HG03378 (cell line): Measurements from ENCODE around the gene LPCAT3.

Experiments used
- ATAC-seq: cut with Tn5 transposase; IDR thresholded peaks from one replicate; pipeline ENCODE4 v1.9.1; 2021; ENCODE audit warnings: mild to moderate bottlenecking, moderate library complexity; ENCODE audit not compliant: unreplicated experiment

LPCAT3 gene

DNA sequence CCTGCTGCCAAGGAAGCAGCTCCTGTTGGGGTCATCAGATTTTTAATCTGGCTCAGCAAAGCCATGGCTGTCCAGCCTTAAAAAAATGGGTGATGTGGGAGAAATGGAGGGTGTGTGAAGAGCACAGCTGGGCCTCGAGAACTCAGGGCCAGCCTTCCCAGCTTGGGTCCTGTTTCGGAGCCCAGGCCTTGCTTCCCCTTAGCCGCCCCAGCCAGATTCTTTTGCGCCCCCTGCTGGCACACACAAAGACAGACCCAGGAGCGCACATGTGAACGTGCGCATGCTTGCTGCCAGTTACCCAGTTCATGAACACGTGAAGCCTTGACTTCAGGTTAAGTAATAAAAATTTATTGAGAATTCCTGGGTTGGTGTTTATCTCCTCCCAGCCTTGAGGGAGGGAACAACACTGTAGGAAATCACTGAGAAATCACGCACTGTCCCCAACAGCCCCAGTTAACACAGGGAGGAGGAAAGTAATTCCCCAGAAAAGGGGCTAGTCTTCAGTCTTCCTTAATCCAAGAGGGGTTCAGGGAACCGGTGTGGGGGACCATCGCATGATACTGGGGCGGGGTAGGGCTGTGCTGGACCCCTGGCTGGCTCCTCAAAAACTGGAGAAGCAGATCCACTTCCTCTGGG, 53.1 kb downstream of the LPCAT3 start:
- ATAC-seq = peak; percentile 34

GRCh38 chr12:6964605-6965025, 53.7 kb downstream of the LPCAT3 start:
- ATAC-seq = no peak

- no peak for ATAC-seq
Observed at GRCh38 chr12:6963791-6964413, 54.4 kb downstream of the LPCAT3 start.

- ATAC-seq = no peak
Observed at GRCh38 chr12:6963016-6963731, 55.1 kb downstream of the LPCAT3 start.

DNA sequence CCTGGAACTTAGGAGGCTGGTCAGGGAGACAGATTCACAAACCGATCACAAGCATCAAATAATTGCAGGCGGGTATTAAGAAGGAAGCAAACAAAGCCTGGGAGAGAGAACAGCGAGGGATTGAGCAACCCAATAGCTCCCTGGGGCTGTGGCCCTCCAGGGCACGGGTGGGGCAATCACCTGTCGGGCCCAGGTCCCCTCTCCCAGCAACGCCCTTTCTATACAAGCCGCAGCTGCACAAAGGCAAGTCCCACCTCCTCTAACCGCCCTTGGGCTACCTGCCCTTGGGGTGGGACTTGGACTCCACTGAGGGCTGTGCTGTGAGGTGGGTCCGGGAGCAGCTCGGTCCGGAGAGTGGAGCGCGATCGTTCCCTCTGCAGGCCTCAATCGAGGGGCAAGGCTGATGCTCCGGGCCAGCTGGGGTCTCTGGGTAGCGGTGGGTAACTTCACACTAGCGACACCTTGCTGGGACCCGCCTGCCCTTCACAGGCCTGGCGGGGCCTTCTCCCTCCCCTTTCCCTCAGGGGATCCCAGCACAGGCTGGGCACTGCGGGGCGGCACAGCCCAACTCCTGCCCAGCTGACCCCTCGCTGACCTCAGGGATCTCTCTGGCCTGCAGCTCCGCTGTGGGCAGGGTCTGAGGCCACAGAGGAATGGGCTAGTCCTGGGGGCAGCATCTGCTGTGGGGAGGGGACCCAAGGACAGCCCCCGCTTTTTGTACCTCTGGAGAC, 55.8 kb downstream of the LPCAT3 start:
- ATAC-seq = no peak

DNA sequence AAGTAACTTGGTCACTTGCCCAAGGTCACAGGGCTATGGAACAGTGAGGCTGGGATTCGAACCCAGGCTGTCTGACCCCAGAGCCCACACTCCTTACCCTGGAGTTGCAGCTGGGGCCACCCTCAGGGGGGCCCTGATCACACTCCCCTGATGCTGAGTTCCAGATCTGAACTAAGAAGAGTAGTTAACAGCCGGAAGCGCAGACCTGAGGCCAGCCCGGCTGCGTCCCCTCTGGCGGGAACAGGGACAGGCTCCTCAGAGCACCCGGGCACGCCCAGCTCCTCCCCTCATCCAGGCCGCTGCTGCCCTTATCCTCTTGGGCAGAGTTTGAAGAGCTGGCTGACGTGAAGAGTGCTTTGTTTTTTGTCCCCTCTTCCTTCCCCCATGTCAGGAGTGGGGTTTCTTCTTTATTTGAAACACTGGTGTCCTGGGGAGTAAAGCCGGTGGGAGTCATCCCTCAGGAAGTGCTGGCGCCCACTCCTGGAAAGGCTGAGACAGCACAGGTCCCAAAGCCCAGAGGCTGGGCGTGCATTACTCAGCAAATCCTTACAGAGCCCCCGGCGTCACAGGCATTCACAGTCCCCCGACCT, 56.5 kb downstream of the LPCAT3 start:
- ATAC-seq = no peak

DNA sequence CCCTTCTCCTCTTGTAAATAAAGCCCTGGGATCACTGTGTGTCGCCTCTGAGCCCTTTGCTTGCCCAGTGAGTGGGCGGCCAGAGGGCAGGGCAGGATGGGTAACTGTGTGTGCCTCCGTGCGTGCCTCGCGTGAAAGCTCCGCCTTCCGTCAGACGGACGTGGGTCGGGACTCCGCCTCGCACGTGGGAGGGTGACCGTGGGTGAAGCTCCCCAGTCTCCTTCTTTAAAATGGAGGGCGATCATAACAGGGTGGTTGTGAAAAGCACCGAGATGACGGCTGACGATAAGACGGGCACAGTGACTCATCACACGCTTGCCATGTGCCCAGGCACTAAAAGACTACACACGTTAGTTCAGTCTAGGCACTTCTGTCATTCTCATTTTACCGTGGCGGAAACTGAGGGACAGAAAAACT, 57.0 kb downstream of the LPCAT3 start:
- no peak for ATAC-seq

DNA sequence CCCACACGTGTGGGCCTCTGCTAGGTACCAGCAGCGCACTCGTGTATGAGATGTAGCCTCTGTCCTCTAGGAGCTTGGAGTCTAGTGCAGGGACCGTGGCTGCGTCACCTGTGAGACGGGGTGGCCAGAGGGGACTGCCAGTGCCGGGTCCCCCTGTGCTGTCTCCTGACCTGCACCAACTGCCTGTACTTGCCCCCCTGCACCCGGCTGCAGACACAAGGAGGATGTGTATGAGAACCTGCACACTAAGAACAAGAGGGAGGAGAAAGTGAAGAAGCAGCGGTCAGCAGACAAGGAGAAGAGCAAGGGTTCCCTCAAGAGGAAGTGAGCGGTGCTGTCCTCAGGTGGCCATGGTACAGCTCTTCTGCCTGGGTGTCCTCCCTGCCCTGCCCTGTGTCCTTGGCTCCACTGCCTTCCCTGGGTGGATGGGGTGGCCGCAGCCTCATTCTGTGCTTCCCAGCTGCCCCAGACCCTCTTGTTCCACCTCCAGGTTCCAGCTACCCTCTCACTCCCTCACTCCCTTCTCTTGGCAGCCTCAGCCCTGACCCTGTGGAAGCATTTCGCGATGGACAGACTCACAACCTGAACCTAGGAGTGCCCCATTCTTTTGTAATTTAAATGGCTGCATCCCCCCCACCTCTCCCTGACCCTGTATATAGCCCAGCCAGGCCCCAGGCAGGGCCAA, 57.5 kb downstream of the LPCAT3 start:
- no peak for ATAC-seq

DNA sequence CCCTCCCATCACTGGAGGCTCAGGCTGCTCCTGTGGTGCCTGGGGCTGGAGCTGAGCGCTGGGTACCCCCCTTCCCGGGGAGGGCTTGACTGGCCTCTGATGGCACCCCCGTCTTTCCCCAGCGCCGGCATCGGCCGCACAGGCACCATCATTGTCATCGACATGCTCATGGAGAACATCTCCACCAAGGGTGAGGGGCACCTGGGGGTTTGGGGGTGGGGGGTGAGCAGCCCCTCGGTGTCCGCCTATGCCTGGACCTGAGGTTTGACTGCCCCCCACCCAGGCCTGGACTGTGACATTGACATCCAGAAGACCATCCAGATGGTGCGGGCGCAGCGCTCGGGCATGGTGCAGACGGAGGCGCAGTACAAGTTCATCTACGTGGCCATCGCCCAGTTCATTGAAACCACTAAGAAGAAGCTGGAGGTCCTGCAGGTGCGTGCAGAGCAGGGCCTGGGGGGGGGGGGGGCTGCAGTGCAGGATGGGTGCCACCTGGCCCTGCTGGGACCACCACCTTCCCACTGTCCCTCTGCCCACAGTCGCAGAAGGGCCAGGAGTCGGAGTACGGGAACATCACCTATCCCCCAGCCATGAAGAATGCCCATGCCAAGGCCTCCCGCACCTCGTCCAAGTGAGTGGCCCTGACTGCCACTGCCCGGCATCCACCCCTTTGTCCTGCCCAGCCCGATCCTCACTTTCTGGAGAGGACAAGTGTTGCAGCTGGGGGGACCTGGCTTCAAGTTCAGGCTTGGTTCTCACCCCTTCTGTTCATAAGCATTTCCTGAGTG, 58.3 kb downstream of the LPCAT3 start:
- no peak for ATAC-seq

DNA sequence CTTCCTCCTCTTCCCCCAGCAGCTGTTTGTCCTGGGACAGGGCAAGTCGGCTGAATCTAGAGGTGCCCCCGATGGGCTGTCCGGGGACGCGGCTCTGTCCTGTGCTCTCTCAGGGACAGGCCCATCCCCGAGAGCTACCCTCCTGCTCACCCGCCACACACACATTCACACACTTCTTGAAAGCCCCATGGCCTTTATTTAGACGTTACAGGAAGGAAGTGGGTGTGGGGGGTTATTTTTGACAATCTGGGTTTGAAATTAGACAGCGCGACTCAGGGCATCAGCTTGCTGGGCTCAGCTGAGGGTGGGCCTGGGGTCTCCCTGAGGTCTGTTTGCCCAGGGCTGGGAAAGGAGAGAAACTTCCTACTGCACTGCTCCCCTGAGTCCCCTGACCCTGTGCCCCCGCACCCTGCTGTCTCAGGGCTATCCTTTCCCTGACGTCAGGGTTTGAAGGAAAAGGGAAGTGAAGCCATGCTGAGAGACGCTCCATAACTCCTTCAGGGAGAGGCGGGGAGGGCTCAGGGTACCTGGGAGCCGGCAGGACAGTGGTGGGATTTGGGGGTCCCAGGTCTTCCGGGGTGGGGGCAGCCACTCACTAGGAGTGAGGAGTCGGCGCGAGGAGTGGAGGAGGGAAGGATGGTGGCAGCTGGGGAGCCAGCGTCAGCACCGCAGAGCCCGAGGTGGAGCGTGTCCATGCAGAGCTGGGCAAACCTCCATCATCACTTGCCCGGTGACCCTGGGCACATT, 59.0 kb downstream of the LPCAT3 start:
- peak; percentile 43 for ATAC-seq

GRCh38 chr12:6958609-6959057, 59.6 kb downstream of the LPCAT3 start:
- ATAC-seq = no peak

- ATAC-seq = no peak
Observed at GRCh38 chr12:6957741-6958608, 60.3 kb downstream of the LPCAT3 start.

DNA sequence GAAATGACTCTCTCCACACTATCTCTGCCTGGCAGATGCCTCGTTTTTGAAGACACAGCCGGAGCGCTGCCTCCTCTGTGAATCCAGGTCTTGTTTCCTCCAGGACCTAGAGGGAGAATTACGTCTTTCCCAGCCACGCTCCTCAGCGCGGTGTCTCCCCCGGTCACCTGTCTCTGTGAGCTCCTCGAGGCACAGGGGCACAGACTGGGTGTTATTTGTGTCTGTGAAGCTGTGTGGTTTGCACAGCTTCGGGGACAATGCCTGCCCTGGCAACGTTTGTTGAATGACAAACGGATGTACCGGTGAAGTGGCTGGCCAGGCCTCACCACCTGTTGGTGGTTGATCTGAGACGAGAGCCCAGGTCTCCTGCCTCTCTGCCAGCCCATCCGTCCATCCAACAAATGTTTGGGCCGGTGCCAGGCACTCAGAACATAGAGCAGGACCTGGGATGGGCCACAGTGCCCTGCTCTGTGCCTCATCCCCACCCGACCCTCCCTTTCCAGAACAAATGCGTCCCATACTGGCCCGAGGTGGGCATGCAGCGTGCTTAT, 61.0 kb downstream of the LPCAT3 start:
- ATAC-seq = no peak

DNA sequence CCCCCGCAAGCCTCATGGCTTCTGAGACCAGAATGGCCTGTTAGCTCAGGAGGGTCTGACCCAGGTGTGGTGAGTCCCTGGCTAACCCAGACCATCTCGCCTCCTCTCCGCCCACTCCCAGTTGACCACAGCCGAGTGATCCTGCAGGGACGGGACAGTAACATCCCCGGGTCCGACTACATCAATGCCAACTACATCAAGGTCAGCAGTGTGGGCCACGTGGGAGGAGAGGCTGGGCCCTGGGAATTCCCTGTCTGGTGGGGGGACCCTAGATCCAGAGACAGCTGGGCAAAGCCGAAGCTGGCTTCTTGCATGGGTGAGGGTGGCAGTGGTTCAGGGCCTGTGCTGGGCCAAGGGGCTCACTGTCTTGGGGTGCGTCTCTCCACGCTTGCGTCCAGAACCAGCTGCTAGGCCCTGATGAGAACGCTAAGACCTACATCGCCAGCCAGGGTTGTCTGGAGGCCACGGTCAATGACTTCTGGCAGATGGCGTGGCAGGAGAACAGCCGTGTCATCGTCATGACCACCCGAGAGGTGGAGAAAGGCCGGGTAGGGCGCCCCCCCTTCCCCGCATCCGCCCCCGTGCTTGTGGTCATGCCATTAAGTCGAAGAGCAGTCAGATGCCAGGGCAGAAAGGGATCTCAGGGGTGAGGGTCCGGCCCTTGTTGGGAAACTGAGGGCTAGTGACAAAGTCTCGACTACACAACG, 62.1 kb downstream of the LPCAT3 start:
- no peak for ATAC-seq

GRCh38 chr12:6955108-6956020, 62.9 kb downstream of the LPCAT3 start:
- ATAC-seq = no peak
